HEK293T (cell line): ENCODE measurements around the gene ESPNL.

Experiments used
- ARNT ChIP-seq: fragments of 450-650 bp; IDR thresholded peaks from 2 replicates; pipeline ENCODE4 v1.6.1; 2017; ENCODE audit warnings: mild to moderate bottlenecking
- BHLHE40 ChIP-seq: fragments of 450-650 bp; IDR thresholded peaks from 2 replicates; pipeline ENCODE4 v1.6.1; 2016; ENCODE audit warnings: mild to moderate bottlenecking, moderate library complexity, borderline replicate concordance
- ELF4 ChIP-seq: fragments of 450-650 bp; IDR thresholded peaks from 2 replicates; pipeline ENCODE4 v1.6.1; 2017; ENCODE audit warnings: antibody characterized with exemption
- FOXA1 ChIP-seq: fragments of 450-650 bp; IDR thresholded peaks from 2 replicates; pipeline ENCODE4 v1.6.1; 2016; ENCODE audit warnings: mild to moderate bottlenecking
- FOXK2 ChIP-seq: fragments of 450-650 bp; IDR thresholded peaks from 2 replicates; pipeline ENCODE4 v1.6.1; 2016; ENCODE audit warnings: mild to moderate bottlenecking
- FOXM1 ChIP-seq: fragments of 450-650 bp; IDR thresholded peaks from 2 replicates; pipeline ENCODE4 v1.6.1; 2017; ENCODE audit warnings: mild to moderate bottlenecking, borderline replicate concordance
- HDGF ChIP-seq: fragments of 450-650 bp; IDR thresholded peaks from 2 replicates; pipeline ENCODE4 v1.6.1; 2017; ENCODE audit warnings: antibody characterized with exemption, borderline replicate concordance
- NFRKB ChIP-seq: fragments of 450-650 bp; IDR thresholded peaks from 2 replicates; pipeline ENCODE4 v1.6.1; 2016; ENCODE audit warnings: mild to moderate bottlenecking, moderate library complexity
- SUZ12 ChIP-seq: fragments of 450-650 bp; IDR thresholded peaks from 2 replicates; pipeline ENCODE4 v1.6.1; 2016; ENCODE audit warnings: mild to moderate bottlenecking
- TARDBP ChIP-seq: fragments of 450-650 bp; IDR thresholded peaks from 2 replicates; pipeline ENCODE4 v1.6.1; 2016
- ZNF384 ChIP-seq: fragments of 450-650 bp; IDR thresholded peaks from 2 replicates; pipeline ENCODE4 v1.6.1; 2016
- TF ChIP-seq, protein P1 (sequence below): fragments of 450-650 bp; IDR thresholded peaks from 2 replicates; pipeline ENCODE4 v1.6.1; 2016

DNA sequence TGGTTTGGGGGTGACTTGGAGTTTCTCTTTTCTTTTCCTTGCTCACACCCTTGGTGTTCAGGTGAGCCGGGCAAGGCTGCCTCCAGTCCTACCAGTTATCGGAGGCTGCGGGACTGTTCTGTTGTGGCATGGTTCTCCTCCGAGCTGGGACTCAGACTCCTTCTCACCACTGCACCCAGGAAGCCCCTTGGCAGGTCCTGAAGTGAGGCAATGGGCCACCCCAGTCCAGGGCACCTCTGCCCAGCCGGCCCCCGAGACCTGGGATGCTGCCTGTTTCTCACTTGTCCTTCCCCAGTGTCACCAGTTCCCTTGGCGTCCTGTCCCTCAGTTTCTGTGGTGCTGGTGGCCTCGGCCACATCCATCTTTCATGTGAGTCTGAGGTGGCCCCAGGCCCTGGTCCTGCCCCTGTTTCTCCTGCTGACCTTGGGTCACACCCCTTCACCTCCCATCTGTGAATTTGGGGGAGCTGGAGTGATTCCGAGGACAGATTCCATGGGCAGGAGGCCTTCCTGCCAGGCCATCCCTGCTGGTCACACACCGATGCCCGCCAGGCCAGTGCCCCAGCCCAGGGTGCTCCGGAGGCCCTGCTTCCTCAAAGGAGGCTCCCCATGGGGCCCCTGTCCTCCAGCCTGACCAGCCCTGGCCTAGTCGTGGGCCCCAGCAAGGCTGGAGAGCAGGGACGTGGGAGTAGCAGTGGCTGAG, 31.8 kb downstream of the ESPNL start:
- TF ChIP-seq SUZ12 (no peak), ZNF384 (no peak), ARNT (no peak), FOXK2 (no peak), HDGF (no peak), FOXA1 (no peak), FOXM1 (no peak), TARDBP (no peak), BHLHE40 (no peak), NFRKB (no peak), ELF4 (no peak)
- TF ChIP-seq, protein P1, sequence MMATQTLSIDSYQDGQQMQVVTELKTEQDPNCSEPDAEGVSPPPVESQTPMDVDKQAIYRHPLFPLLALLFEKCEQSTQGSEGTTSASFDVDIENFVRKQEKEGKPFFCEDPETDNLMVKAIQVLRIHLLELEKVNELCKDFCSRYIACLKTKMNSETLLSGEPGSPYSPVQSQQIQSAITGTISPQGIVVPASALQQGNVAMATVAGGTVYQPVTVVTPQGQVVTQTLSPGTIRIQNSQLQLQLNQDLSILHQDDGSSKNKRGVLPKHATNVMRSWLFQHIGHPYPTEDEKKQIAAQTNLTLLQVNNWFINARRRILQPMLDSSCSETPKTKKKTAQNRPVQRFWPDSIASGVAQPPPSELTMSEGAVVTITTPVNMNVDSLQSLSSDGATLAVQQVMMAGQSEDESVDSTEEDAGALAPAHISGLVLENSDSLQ, result no peak
